ENCODE results near the gene FKBP8. TPM values are rescaled to one million over a fixed set of nuclear protein-coding genes. Genes with fewer than 3 reads are reported as not detected.

Gene FKBP8
- total RNA-seq, 1 donor from 2014 or later, result 246 TPM

DNA sequence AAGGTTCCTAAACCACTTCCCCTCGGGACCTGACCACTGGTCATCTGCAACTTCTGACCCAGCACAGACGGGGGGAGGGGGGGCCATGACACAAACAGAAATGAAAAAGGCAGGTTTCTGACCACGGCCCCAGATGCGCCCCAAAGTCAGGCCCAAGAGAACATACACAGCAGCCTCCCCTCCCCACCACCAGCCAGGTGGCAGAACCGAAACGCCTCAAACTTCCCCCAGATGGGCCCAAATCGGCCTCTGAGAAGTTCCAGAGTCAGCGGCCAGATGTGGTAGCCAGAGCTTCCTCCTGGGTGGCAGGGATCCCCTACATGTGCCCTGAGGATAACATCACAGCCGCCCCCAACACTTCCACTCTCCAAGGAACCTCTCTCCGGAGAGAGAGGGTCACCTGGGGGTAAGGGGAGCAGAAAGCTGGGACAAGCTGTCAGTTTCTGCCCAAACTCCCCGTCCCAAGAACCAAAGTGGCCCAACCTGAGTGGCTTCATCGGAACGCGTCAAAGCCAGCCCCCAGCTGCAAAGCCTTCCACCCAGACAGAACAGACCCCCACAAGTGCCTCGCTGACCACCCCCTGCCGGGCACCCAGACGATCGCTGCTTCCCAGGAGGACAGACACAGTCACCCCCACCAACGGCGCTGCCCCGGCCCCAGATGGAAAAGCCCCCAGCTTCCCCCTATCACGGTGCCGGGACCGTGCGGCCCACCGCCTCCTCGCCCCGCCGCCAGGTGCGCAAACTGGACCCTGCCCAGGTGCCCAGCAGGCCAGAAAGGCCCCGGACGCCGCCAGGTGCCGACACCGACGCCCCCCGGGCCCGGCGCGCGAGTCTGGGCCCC, 22.3 kb downstream of the FKBP8 start:
- DNase-seq (ENCODE audit: low read depth) (no peak), FAIRE-seq (no peak)
- peak overlapping the region; percentile 98 for H3K27ac Mint-ChIP-seq (ENCODE audit: unreplicated experiment)
- no peaks in the 10 kb centered on the region for H3K9me3 Mint-ChIP-seq (ENCODE audit: unreplicated experiment)
- H3K27me3 Mint-ChIP-seq (ENCODE audit: low read depth, unreplicated experiment), result no peaks in the 10 kb centered on the region
- H3K27ac ChIP-seq (ENCODE audit: low read depth, low read length), result peak overlapping the region; percentile 99
- H3K36me3 Mint-ChIP-seq (ENCODE audit: low read depth, unreplicated experiment), result peaks cover 2% of the 10 kb centered on the region
- H3K4me3 Mint-ChIP-seq (ENCODE audit: unreplicated experiment), result peak overlapping the region; percentile 97
- peak overlapping the region; percentile 93 for H3K4me3 ChIP-seq (ENCODE audit: insufficient read depth, low read depth, low read length)
- H3K9ac ChIP-seq (ENCODE audit: low read length), result peak overlapping the region; percentile 100
- peak overlapping the region; percentile 99 for H3K4me2 ChIP-seq (ENCODE audit: low read length)
- H3K9me3 ChIP-seq (ENCODE audit: insufficient read depth, low read depth, low read length), result no peaks in the 10 kb centered on the region
- peaks cover 6% of the 10 kb centered on the region for H3K4me1 Mint-ChIP-seq (ENCODE audit: low read depth, unreplicated experiment)
- peaks cover 14% of the 10 kb centered on the region for H3K4me1 ChIP-seq (ENCODE audit: insufficient read depth, low read length)
- H4K20me1 ChIP-seq (ENCODE audit: insufficient read depth, low read length), result peaks cover 44% of the 10 kb centered on the region
- no peaks in the 10 kb centered on the region for H3K27me3 ChIP-seq (ENCODE audit: insufficient read depth, low read length)
- no peak overlapping the region for H2AFZ ChIP-seq (ENCODE audit: low read depth, low read length)
- H3K79me2 ChIP-seq (ENCODE audit: insufficient read depth, low read length), result peaks cover 56% of the 10 kb centered on the region
- H3K36me3 ChIP-seq (ENCODE audit: insufficient read depth, low read length), result no peaks in the 10 kb centered on the region
- TF ChIP-seq EZH2 (IDR thresholded peaks at IDR 0.05; ENCODE audit: insufficient read depth, low read length) (no peak), CTCF (IDR thresholded peaks at IDR 0.05; ENCODE audit: insufficient read depth, low read depth, low read length) (no peak)

GRCh38 chr19:18519962-18520847, 23.2 kb downstream of the FKBP8 start:
- peak overlapping the region; percentile 97 for H3K4me3 Mint-ChIP-seq (ENCODE audit: unreplicated experiment)

More at GRCh38 chr19:18519962-18520847, 23.2 kb downstream of the FKBP8 start:
- Mint-ChIP-seq H3K36me3 (ENCODE audit: low read depth, unreplicated experiment) (peaks cover 2% of the 10 kb centered on the region), H3K4me1 (ENCODE audit: low read depth, unreplicated experiment) (peaks cover 10% of the 10 kb centered on the region), H3K27me3 (ENCODE audit: low read depth, unreplicated experiment) (no peaks in the 10 kb centered on the region), H3K9me3 (ENCODE audit: unreplicated experiment) (no peaks in the 10 kb centered on the region), H3K27ac (ENCODE audit: unreplicated experiment) (peak overlapping the region; percentile 98)
- FAIRE-seq (no peak), DNase-seq (ENCODE audit: low read depth) (peak; percentile 82)
- peak overlapping the region; percentile 53 for H2AFZ ChIP-seq (ENCODE audit: low read depth, low read length)
- H3K4me2 ChIP-seq (ENCODE audit: low read length), result peak overlapping the region; percentile 99
- H3K36me3 ChIP-seq (ENCODE audit: insufficient read depth, low read length), result no peaks in the 10 kb centered on the region
- H3K4me1 ChIP-seq (ENCODE audit: insufficient read depth, low read length), result peaks cover 21% of the 10 kb centered on the region
- H3K9ac ChIP-seq (ENCODE audit: low read length), result peak overlapping the region; percentile 100
- no peaks in the 10 kb centered on the region for H3K9me3 ChIP-seq (ENCODE audit: insufficient read depth, low read depth, low read length)
- no peaks in the 10 kb centered on the region for H3K27me3 ChIP-seq (ENCODE audit: insufficient read depth, low read length)
- H3K79me2 ChIP-seq (ENCODE audit: insufficient read depth, low read length), result peaks cover 65% of the 10 kb centered on the region
- TF ChIP-seq CTCF (IDR thresholded peaks at IDR 0.05; ENCODE audit: insufficient read depth, low read depth, low read length), result peak; percentile 61
- TF ChIP-seq EZH2 (IDR thresholded peaks at IDR 0.05; ENCODE audit: insufficient read depth, low read length), result no peak
- peaks cover 53% of the 10 kb centered on the region for H4K20me1 ChIP-seq (ENCODE audit: insufficient read depth, low read length)
- H3K27ac ChIP-seq (ENCODE audit: low read depth, low read length), result peak overlapping the region; percentile 99
- H3K4me3 ChIP-seq (ENCODE audit: insufficient read depth, low read depth, low read length), result peak overlapping the region; percentile 93
